Ovary (tissue), 9 donors: ENCODE results near the gene GRID1. TPM values are rescaled to one million over a fixed set of nuclear protein-coding genes. Genes with fewer than 3 reads are reported as not detected.

ENCODE experiments used
- DNase-seq, 5 donors: peaks; one replicate each; pipeline ENCODE4 v3.0.0-alpha.2; 2019 to 2020
- H3K27ac ChIP-seq, 2 donors: fragments of 200-600 bp; one replicate each; pipeline versions ENCODE4 v1.5.1 to v1.8.0; 2019 to 2022
- H3K27me3 ChIP-seq: fragments of 200-600 bp; one replicate; pipeline ENCODE4 v1.8.0; 2022
- H3K36me3 ChIP-seq: fragments of 200-600 bp; sonication (generic); one replicate; pipeline ENCODE4 v1.5.1; 2019
- H3K4me1 ChIP-seq: one replicate; pipeline ENCODE4 v1.8.1; 2013; ENCODE audit warnings: mild to moderate bottlenecking, moderate library complexity; ENCODE audit not compliant: insufficient read depth
- H3K4me3 ChIP-seq: fragments of 200-600 bp; sonication (generic); one replicate; pipeline ENCODE4 v1.5.1; 2017
- H3K9me3 ChIP-seq, 2 donors: fragments of 200-600 bp in 1 of 2; sonication (generic) in 1 of 2; one replicate each; pipeline versions ENCODE4 v1.5.1 to v1.8.1; 2013 to 2019; ENCODE audit warnings: mild to moderate bottlenecking in 1 of 2, moderate library complexity in 1 of 2
- CTCF ChIP-seq, 3 donors: fragments of 450-650 bp in 2 of 3; fragments of 200-600 bp in 1 of 3; IDR thresholded peaks; one replicate each; pipeline versions ENCODE4 v1.5.1 to v1.8.0; 2016 to 2022; ENCODE audit warnings: antibody characterized with exemption in 3 of 3, mild to moderate bottlenecking in 1 of 3
- EP300 ChIP-seq: sonication (generic); formaldehyde crosslinking; IDR thresholded peaks from one replicate; pipeline ENCODE4 v1.6.1; 2017; ENCODE audit warnings: antibody characterized with exemption
- POLR2A ChIP-seq: fragments of 450-650 bp; IDR thresholded peaks from one replicate; pipeline ENCODE4 v1.6.1; 2017; ENCODE audit warnings: antibody characterized with exemption, mild to moderate bottlenecking, moderate library complexity
- WGBS, 3 donors: extraction: QIAGEN DNeasy Blood & Tissue Kit in 1 of 3; methylation state at CpG; one replicate each; pipeline versions ENCODE4 v1.1.5 to v1.1.7; 2013 to 2017; 5-methylcytosine and 5-hydroxymethylcytosine counted together
- intact Hi-C, 4 donors: fragments of 100-400 bp; cut with DNase I; formaldehyde crosslinking; loops; one replicate each; pipeline versions ENCODE4 v1.11.0 to v1.15.1; 2022 to 2023
- polyA plus RNA-seq, 2 donors: library from polyadenylated mRNA; stranded (reverse); fragments of 200-250 nt in 1 of 2; fragments of 350-450 nt in 1 of 2; fragmentation: Illumina TruSeq in 1 of 2; extraction: RNeasy Lipid Tissue Mini Kit (QIAGEN cat#74804) in 1 of 2; gene quantifications; one replicate each; pipeline ENCODE4 v1.2.3, GENCODE V29; 2013 to 2014
- total RNA-seq, 7 donors: library from RNA; depleted of rRNA in 2 of 7; stranded (reverse); fragments of >200 nt in 2 of 7; fragmentation: NEBNext Ultra II Directional in 3 of 7; extraction: Animal tissue kit (Norgen Biotek cat#: 25700) in 3 of 7; gene quantifications; one replicate each; pipeline versions ENCODE4 v1.1.0 to v1.2.4, GENCODE V29; 2016 to 2023
- donor health status: DM: no; HTN: no; CAD: no; lungs with moderate emphysema.
- donor health status: DM: no; HTN: no; CAD: no.
- donor health status: Bipolar disorder and iron deficiency.
- donor health status: DM: yes; HTN: yes; CAD: no.
- donor health status: DM: no; HTN: no; CAD: no.
- donor health status: DM: yes; HTN: yes; CAD: no.

Gene GRID1
- total and polyA plus RNA-seq, 9 donors = 0.57 to 6.2 (median 1.8) TPM

DNA sequence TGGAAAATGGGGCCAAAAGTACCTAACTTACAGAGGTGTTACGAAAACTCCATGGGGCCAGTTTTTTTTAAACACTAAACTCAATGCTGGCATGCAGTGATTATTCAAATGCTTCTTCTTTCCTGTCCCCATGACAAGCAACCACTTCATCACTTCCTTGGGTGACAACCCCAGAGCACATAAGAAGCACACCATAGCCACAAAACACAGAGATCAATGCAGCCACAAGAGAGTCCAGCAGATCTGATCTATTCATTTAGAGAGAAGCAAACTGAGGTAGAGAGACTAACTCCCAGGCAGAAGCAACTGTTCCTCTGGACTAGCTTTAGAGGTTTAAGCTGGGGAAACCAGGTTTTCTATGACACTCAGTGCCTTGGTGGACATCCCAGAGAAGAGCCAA is 180.0 kb downstream of the GRID1 start:
- 49 to 100% (median 96%) methylated on average over 1 of the region's 1 CpG for WGBS, 3 donors
- intact Hi-C loops = no loop called here
- H3K4me1 ChIP-seq = no peaks in the 10 kb centered on the region
- H3K27ac ChIP-seq = no peak overlapping the region
- H3K9me3 ChIP-seq = no peaks in the 10 kb centered on the region
- no peak overlapping the region for H3K4me3 ChIP-seq
- no peak for DNase-seq
- H3K36me3 ChIP-seq = no peaks in the 10 kb centered on the region
- H3K27me3 ChIP-seq = no peaks in the 10 kb centered on the region
- TF ChIP-seq CTCF (IDR thresholded peaks at IDR 0.05) (no peak), EP300 (no peak), POLR2A (no peak)

DNA sequence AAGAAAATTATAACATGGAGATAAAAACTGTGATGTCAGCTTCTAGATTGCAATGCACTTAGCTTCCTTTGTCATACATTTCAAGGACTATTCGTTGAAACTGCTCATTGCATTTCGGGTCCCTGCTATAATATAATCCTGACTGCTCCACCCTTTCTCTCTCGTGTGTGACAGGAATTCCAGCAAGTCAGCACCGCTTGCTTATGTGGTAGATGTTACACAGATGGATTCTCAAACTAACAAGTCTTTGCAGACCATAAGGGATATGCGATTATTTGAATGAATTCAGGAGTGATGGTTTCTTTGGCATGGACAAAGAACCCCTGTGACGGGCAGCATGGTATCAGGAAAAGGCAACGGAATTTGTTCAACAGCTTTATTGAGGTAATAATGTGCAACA is 184.0 kb downstream of the GRID1 start:
- WGBS, 3 donors = 73 to 83% (median 76%) methylated on average over 7 of the region's 7 CpGs
- Histone ChIP-seq H3K4me3 (no peak overlapping the region), H3K27me3 (no peaks in the 10 kb centered on the region), H3K9me3 (no peaks in the 10 kb centered on the region), H3K4me1 (no peaks in the 10 kb centered on the region), H3K36me3 (no peaks in the 10 kb centered on the region), H3K27ac (no peak overlapping the region)
- DNase-seq = no peak
- TF ChIP-seq CTCF (IDR thresholded peaks at IDR 0.05) (no peak), POLR2A (no peak), EP300 (no peak)
- intact Hi-C loops = no loop called here

DNA sequence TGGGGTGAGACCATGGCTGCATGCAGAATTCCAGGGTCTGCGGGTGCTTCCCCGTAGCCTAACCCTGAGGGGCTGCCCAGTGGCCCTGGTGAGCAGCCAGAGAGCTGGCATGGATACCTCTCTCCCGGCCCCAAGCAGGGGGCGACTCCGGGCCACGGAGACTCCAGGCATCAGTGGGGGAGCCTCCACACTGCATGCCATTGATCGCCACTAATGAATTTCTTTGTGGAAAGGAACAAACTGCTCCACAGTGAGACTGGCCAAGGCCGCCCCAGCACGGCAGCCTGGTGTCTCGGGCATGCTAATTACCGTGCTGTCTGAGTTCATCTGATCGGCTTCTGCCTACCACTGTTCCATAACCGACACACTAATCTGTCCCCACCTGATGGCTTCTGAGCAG is 184.4 kb downstream of the GRID1 start:
- Histone ChIP-seq H3K4me3 (no peak overlapping the region), H3K27ac (no peak overlapping the region), H3K9me3 (no peaks in the 10 kb centered on the region), H3K36me3 (no peaks in the 10 kb centered on the region), H3K4me1 (no peaks in the 10 kb centered on the region), H3K27me3 (no peaks in the 10 kb centered on the region)
- no peak for DNase-seq
- 58 to 79% (median 62%) methylated on average over 13 of the region's 13 CpGs for WGBS, 3 donors
- no peak for TF ChIP-seq EP300
- no peak for TF ChIP-seq CTCF (IDR thresholded peaks at IDR 0.05)
- TF ChIP-seq POLR2A = no peak
- intact Hi-C loops = no loop called here

DNA sequence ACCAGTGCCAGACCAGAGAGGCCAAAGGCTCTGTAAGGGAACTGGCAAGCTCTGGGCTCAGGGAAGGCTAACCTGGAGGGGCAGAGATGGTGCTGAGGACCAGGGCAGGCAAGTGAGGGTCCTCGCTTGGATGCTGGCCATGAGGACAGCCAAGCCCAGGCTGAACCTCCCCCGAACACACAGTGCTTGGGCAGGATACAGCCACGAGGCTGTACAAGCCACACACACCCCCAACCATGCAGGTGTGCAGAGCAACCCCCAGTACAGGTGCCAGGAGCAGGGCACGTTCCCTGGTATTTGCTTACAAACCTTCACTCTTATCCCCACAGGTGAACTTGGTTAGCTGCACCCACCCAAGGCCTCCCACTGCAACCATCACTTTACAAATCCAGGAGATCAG is 185.7 kb downstream of the GRID1 start:
- H3K27ac ChIP-seq = no peak overlapping the region
- no peaks in the 10 kb centered on the region for H3K27me3 ChIP-seq
- 71 to 84% (median 73%) methylated on average over 4 of the region's 4 CpGs for WGBS, 3 donors
- TF ChIP-seq CTCF (IDR thresholded peaks at IDR 0.05) (no peak), POLR2A (no peak), EP300 (no peak)
- H3K4me1 ChIP-seq = no peaks in the 10 kb centered on the region
- no peak overlapping the region for H3K4me3 ChIP-seq
- H3K9me3 ChIP-seq = no peaks in the 10 kb centered on the region
- H3K36me3 ChIP-seq = no peaks in the 10 kb centered on the region
- no peak for DNase-seq
- intact Hi-C loops = no loop called here

- no peaks in the 10 kb centered on the region for H3K9me3 ChIP-seq
- TF ChIP-seq CTCF (IDR thresholded peaks at IDR 0.05) (no peak), EP300 (no peak), POLR2A (no peak)
- 91 to 93% (median 91%) methylated on average over 7 of the region's 7 CpGs for whole genome bisulfite sequencing, 3 donors
- no peak overlapping the region for H3K4me3 ChIP-seq
- intact Hi-C loops = no loop called here
- H3K27me3 ChIP-seq = no peaks in the 10 kb centered on the region
- no peak for DNase-seq
- no peak overlapping the region for H3K27ac ChIP-seq
- H3K4me1 ChIP-seq = no peaks in the 10 kb centered on the region
- no peaks in the 10 kb centered on the region for H3K36me3 ChIP-seq
Measured at GRCh38 chr10:86179961-86180360, 186.6 kb downstream of the GRID1 start.
